Naive thymus-derived CD4-positive, alpha-beta T cell (primary cell): ENCODE measurements around the gene LHPP. TPM values are rescaled to one million over a fixed set of nuclear protein-coding genes. Genes with fewer than 3 reads are reported as not detected.
"Not testable (repeated sequence)": the region's sequence is repeated elsewhere in the genome, so short reads cannot be mapped to it uniquely, and the experiment has no call there.

Source experiments
- ATAC-seq: fragments of 150-1000 bp; cut with Tn5 transposase; 2 replicates; pipeline ENCODE4 v1.10.0; 2021; ENCODE audit warnings: mild to moderate bottlenecking, moderate library complexity
- CTCF ChIA-PET: fragments of 350-600 bp; sonication (Branson Sonifier 250); formaldehyde crosslinking; loops from one replicate; lab custom pipeline; 2021; ENCODE audit warnings: antibody characterized with exemption; lab: Charles Lee
- POLR2A ChIA-PET: fragments of 350-600 bp; sonication (Branson Sonifier 250); formaldehyde crosslinking; loops from one replicate; lab custom pipeline; 2021; ENCODE audit warnings: antibody characterized with exemption, inconsistent platforms; lab: Charles Lee
- DNase-seq, 9 donors: peaks; one replicate each; pipeline versions ENCODE4 v3.0.0 to v3.0.0-alpha.2; 2020 to 2022; ENCODE audit warnings: mixed read lengths in 1 of 9
- H3K27ac ChIP-seq: one replicate; pipeline ENCODE4 v1.7.0; 2013; ENCODE audit warnings: mild to moderate bottlenecking, low read depth, low read length, moderate library complexity
- H3K27me3 ChIP-seq, 2 donors: one replicate each; pipeline ENCODE4 v1.7.0; 2013; ENCODE audit warnings: low read length in 2 of 2, mild to moderate bottlenecking in 2 of 2, moderate library complexity in 2 of 2; ENCODE audit not compliant: control insufficient read depth in 2 of 2, insufficient read depth in 2 of 2
- H3K36me3 ChIP-seq, 3 experiments: 1 replicate in 2 of 3; 2 replicates in 1 of 3; pipeline ENCODE4 v1.7.0; 2013; ENCODE audit warnings: low read length in 3 of 3, mild to moderate bottlenecking in 3 of 3, moderate library complexity in 1 of 3; ENCODE audit not compliant: insufficient read depth in 3 of 3, control insufficient read depth in 2 of 3
- H3K4me1 ChIP-seq, 2 donors: one replicate each; pipeline ENCODE4 v1.7.0; 2013; ENCODE audit warnings: low read length in 2 of 2, mild to moderate bottlenecking in 2 of 2, moderate library complexity in 1 of 2; ENCODE audit not compliant: control insufficient read depth in 2 of 2, insufficient read depth in 2 of 2
- H3K4me3 ChIP-seq: 2 replicates; pipeline ENCODE4 v1.7.0; 2013; ENCODE audit warnings: mild to moderate bottlenecking, low read length
- H3K9me3 ChIP-seq, 3 experiments: 1 replicate in 2 of 3; 2 replicates in 1 of 3; pipeline ENCODE4 v1.7.0; 2013; ENCODE audit warnings: low read length in 3 of 3; ENCODE audit not compliant: control insufficient read depth in 2 of 3
- H3K27ac Mint-ChIP-seq, 9 donors: one replicate each; pipeline ENCODE4 v1.8.0; 2020 to 2022; ENCODE audit warnings: mixed read lengths in 9 of 9, mild to moderate bottlenecking in 8 of 9, moderate library complexity in 5 of 9, inconsistent platforms in 2 of 9
- H3K27me3 Mint-ChIP-seq, 5 donors: one replicate each; pipeline ENCODE4 v1.8.0; 2021 to 2022; ENCODE audit warnings: mixed read lengths in 5 of 5, mild to moderate bottlenecking in 1 of 5
- H3K36me3 Mint-ChIP-seq, 5 donors: one replicate each; pipeline ENCODE4 v1.8.0; 2020 to 2022; ENCODE audit warnings: mixed read lengths in 5 of 5, mild to moderate bottlenecking in 3 of 5, inconsistent platforms in 1 of 5
- H3K4me1 Mint-ChIP-seq, 7 donors: one replicate each; pipeline ENCODE4 v1.8.0; 2020 to 2022; ENCODE audit warnings: mixed read lengths in 7 of 7, mild to moderate bottlenecking in 3 of 7, inconsistent platforms in 1 of 7
- H3K4me3 Mint-ChIP-seq, 10 donors: one replicate each; pipeline ENCODE4 v1.8.0; 2020 to 2022; ENCODE audit warnings: mild to moderate bottlenecking in 10 of 10, mixed read lengths in 10 of 10, moderate library complexity in 6 of 10, inconsistent platforms in 2 of 10
- H3K9me3 Mint-ChIP-seq, 11 donors: one replicate each; pipeline ENCODE4 v1.8.0; 2020 to 2022; ENCODE audit warnings: mixed read lengths in 11 of 11, mild to moderate bottlenecking in 4 of 11, inconsistent platforms in 1 of 11, moderate library complexity in 1 of 11
- intact Hi-C, 2 donors: fragments of 100-400 bp; cut with micrococcal nuclease; formaldehyde crosslinking; loops; one replicate each; pipeline ENCODE4 v1.15.1; 2023
- polyA plus RNA-seq, 2 donors: library from polyadenylated mRNA; unstranded; fragments of 300-500 nt; fragmentation: Illumina TruSeq; gene quantifications; one replicate each; pipeline ENCODE4 v1.2.3, GENCODE V29; 2021
- total RNA-seq, 6 experiments: library from RNA in 5 of 6; stranded (reverse) in 5 of 6; gene quantifications; 1 replicate in 5 of 6; 2 replicates in 1 of 6; pipeline ENCODE4 v1.2.3 and lab custom pipeline; 2021 to 2026

LHPP gene
- total and polyA plus RNA-seq, 7 experiments from 2014 or later: 19.8 to 31.2 (median 23.4) TPM

GRCh38 chr10:124546957-124547646 lies 85.5 kb downstream of the LHPP start:
- Mint-ChIP-seq H3K36me3 (no peaks in the 10 kb centered on the region), H3K9me3 (no peaks in the 10 kb centered on the region), H3K27ac (no peak overlapping the region), H3K4me1 (peaks cover 0 to 29% (median 22%) of the 10 kb centered on the region in 7 donors), H3K4me3 (peak overlapping the region in 2 of 10 donors; percentile 9 to 13), H3K27me3 (peaks cover 0 to 5% (median 0%) of the 10 kb centered on the region in 5 donors)
- DNase-seq (no peak), ATAC-seq (no peak)
- CTCF ChIA-PET: interaction anchor here (0.9 kb wide), 1 partner anchor 194 kb away, joined by 3 read pairs; no protein-coding TSS in a partner anchor
- Histone ChIP-seq H3K4me1 (peaks cover 0 to 17% of the 10 kb centered on the region in 2 donors), H3K27ac (no peak overlapping the region), H3K36me3 (no peaks in the 10 kb centered on the region), H3K4me3 (no peak overlapping the region), H3K9me3 (no peaks in the 10 kb centered on the region), H3K27me3 (no peaks in the 10 kb centered on the region)
- intact Hi-C loops: no loop called here
- POLR2A ChIA-PET: no interaction called here

GRCh38 chr10:124547647-124548168 lies 86.1 kb downstream of the LHPP start:
- H3K27me3 ChIP-seq: no peaks in the 10 kb centered on the region
- Mint-ChIP-seq H3K4me1 (peaks cover 0 to 29% (median 22%) of the 10 kb centered on the region in 7 donors), H3K4me3 (no peak overlapping the region), H3K36me3 (no peaks in the 10 kb centered on the region), H3K27ac (no peak overlapping the region), H3K9me3 (no peaks in the 10 kb centered on the region), H3K27me3 (peaks cover 0 to 5% (median 0%) of the 10 kb centered on the region in 5 donors)
- no peak overlapping the region for H3K27ac ChIP-seq
- H3K4me1 ChIP-seq: peaks cover 0 to 17% of the 10 kb centered on the region in 2 donors
- H3K9me3 ChIP-seq: no peaks in the 10 kb centered on the region
- intact Hi-C loops: no loop called here
- H3K36me3 ChIP-seq: no peaks in the 10 kb centered on the region
- POLR2A ChIA-PET: no interaction called here
- DNase-seq (no peak), ATAC-seq (peak; percentile 43)
- no peak overlapping the region for H3K4me3 ChIP-seq
- CTCF ChIA-PET: interaction anchor here (0.8 to 0.9 kb wide), 2 partner anchors 9 to 194 kb away, joined by 3 read pairs; no protein-coding TSS in a partner anchor

- H3K27me3 Mint-ChIP-seq, H3K4me3 ChIP-seq, H3K9me3 ChIP-seq, POLR2A ChIA-PET, H3K36me3 Mint-ChIP-seq, H3K4me3 Mint-ChIP-seq, H3K27me3 ChIP-seq, H3K27ac Mint-ChIP-seq, intact Hi-C loops, H3K27ac ChIP-seq, H3K9me3 Mint-ChIP-seq, ATAC-seq, H3K36me3 ChIP-seq, DNase-seq: not testable (repeated sequence)
- peaks cover 0 to 16% of the 10 kb centered on the region in 2 donors for H3K4me1 ChIP-seq
- CTCF ChIA-PET: interaction anchor here (1.6 kb wide), 1 partner anchor 193 kb away, joined by 4 read pairs; no protein-coding TSS in a partner anchor
- peaks cover 0 to 28% (median 22%) of the 10 kb centered on the region in 7 donors for H3K4me1 Mint-ChIP-seq
Observed at GRCh38 chr10:124549171-124549570, 87.5 kb downstream of the LHPP start.

GRCh38 chr10:124550293-124551034 lies 88.8 kb downstream of the LHPP start:
- intact Hi-C loops: no loop called here
- H3K4me3 ChIP-seq: no peak overlapping the region
- H3K27me3 Mint-ChIP-seq: peaks cover 0 to 5% (median 0%) of the 10 kb centered on the region in 5 donors
- POLR2A ChIA-PET: no interaction called here
- peaks cover 0 to 3% of the 10 kb centered on the region in 2 donors for H3K4me1 ChIP-seq
- H3K36me3 Mint-ChIP-seq: no peaks in the 10 kb centered on the region
- H3K36me3 ChIP-seq: no peaks in the 10 kb centered on the region
- peaks cover 0 to 15% (median 12%) of the 10 kb centered on the region in 7 donors for H3K4me1 Mint-ChIP-seq
- H3K9me3 Mint-ChIP-seq: no peaks in the 10 kb centered on the region
- no peak overlapping the region for H3K27ac Mint-ChIP-seq
- DNase-seq: no peak
- no peaks in the 10 kb centered on the region for H3K9me3 ChIP-seq
- CTCF ChIA-PET: interaction anchor here (0.6 to 1.6 kb wide), 2 partner anchors 20 to 191 kb away, joined by 3 to 4 read pairs; no protein-coding TSS in a partner anchor
- no peak overlapping the region for H3K4me3 Mint-ChIP-seq
- no peaks in the 10 kb centered on the region for H3K27me3 ChIP-seq
- no peak for ATAC-seq
- no peak overlapping the region for H3K27ac ChIP-seq

- Mint-ChIP-seq H3K27me3 (peaks cover 0 to 5% (median 0%) of the 10 kb centered on the region in 5 donors), H3K4me3 (no peak overlapping the region), H3K36me3 (no peaks in the 10 kb centered on the region), H3K9me3 (no peaks in the 10 kb centered on the region), H3K4me1 (peaks cover 0 to 12% (median 8%) of the 10 kb centered on the region in 7 donors), H3K27ac (no peak overlapping the region)
- Histone ChIP-seq H3K9me3 (no peaks in the 10 kb centered on the region), H3K27ac (no peak overlapping the region), H3K4me1 (no peaks in the 10 kb centered on the region), H3K36me3 (no peaks in the 10 kb centered on the region), H3K4me3 (no peak overlapping the region), H3K27me3 (no peaks in the 10 kb centered on the region)
- intact Hi-C loops: no loop called here
- ChIA-PET CTCF (interaction anchor here (0.6 kb wide), 1 partner anchor 188 kb away, joined by 4 read pairs; no protein-coding TSS in a partner anchor), POLR2A (no interaction called here)
- ATAC-seq: no peak
- no peak for DNase-seq
Observed at GRCh38 chr10:124551097-124551496, 89.5 kb downstream of the LHPP start.

GRCh38 chr10:124551755-124552154 lies 90.1 kb downstream of the LHPP start:
- no peaks in the 10 kb centered on the region for H3K9me3 ChIP-seq
- intact Hi-C loops: no loop called here
- Mint-ChIP-seq H3K9me3 (no peaks in the 10 kb centered on the region), H3K27ac (no peak overlapping the region), H3K4me1 (peaks cover 0 to 6% (median 3%) of the 10 kb centered on the region in 7 donors), H3K27me3 (peaks cover 0 to 2% (median 0%) of the 10 kb centered on the region in 5 donors), H3K36me3 (peaks cover 0 to 4% (median 0%) of the 10 kb centered on the region in 5 donors), H3K4me3 (no peak overlapping the region)
- H3K27ac ChIP-seq: no peak overlapping the region
- ATAC-seq (no peak), DNase-seq (no peak)
- ChIA-PET CTCF (interaction anchor here (0.6 kb wide), 1 partner anchor 188 kb away, joined by 4 read pairs; no protein-coding TSS in a partner anchor), POLR2A (no interaction called here)
- H3K36me3 ChIP-seq: no peaks in the 10 kb centered on the region
- no peak overlapping the region for H3K4me3 ChIP-seq
- no peaks in the 10 kb centered on the region for H3K4me1 ChIP-seq
- H3K27me3 ChIP-seq: no peaks in the 10 kb centered on the region
